ENCODE data around the gene SPAG16.
A peak's percentile ranks its signal among the peaks of the same experiment; 100 is the strongest.

SPAG16 gene

DNA sequence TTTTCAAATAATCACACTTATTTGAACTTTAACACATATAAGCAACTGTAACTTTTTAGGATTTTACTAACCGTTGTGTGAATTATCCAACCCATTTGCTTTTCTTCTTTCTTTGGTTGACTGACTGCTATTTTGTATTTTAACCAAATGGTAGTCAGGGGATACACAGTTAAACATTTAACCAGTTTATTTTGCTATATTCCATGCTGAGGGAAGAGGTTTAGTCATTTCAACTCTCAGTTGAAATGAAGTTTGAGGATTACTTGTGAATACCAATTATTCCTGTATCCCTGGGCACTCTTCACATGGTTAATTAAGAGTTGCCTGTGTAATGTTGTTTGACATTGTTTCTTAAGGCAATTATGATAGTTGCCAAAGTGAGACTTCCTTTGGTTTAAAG is 1.9 kb downstream of the SPAG16 start:
- no peak overlapping the region for H3K4me3 ChIP-seq (ENCODE audit: low read depth, low read length)
- no peak for DNase-seq (ENCODE audit: low read depth, low spot score)
- ChIA-PET POLR2A (no interaction called here), CTCF (no interaction called here)
- TF ChIP-seq, protein P1, sequence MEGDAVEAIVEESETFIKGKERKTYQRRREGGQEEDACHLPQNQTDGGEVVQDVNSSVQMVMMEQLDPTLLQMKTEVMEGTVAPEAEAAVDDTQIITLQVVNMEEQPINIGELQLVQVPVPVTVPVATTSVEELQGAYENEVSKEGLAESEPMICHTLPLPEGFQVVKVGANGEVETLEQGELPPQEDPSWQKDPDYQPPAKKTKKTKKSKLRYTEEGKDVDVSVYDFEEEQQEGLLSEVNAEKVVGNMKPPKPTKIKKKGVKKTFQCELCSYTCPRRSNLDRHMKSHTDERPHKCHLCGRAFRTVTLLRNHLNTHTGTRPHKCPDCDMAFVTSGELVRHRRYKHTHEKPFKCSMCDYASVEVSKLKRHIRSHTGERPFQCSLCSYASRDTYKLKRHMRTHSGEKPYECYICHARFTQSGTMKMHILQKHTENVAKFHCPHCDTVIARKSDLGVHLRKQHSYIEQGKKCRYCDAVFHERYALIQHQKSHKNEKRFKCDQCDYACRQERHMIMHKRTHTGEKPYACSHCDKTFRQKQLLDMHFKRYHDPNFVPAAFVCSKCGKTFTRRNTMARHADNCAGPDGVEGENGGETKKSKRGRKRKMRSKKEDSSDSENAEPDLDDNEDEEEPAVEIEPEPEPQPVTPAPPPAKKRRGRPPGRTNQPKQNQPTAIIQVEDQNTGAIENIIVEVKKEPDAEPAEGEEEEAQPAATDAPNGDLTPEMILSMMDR (IDR thresholded peaks at IDR 0.05; ENCODE audit: insufficient read depth, low read length, missing control alignments), result no peak

DNA sequence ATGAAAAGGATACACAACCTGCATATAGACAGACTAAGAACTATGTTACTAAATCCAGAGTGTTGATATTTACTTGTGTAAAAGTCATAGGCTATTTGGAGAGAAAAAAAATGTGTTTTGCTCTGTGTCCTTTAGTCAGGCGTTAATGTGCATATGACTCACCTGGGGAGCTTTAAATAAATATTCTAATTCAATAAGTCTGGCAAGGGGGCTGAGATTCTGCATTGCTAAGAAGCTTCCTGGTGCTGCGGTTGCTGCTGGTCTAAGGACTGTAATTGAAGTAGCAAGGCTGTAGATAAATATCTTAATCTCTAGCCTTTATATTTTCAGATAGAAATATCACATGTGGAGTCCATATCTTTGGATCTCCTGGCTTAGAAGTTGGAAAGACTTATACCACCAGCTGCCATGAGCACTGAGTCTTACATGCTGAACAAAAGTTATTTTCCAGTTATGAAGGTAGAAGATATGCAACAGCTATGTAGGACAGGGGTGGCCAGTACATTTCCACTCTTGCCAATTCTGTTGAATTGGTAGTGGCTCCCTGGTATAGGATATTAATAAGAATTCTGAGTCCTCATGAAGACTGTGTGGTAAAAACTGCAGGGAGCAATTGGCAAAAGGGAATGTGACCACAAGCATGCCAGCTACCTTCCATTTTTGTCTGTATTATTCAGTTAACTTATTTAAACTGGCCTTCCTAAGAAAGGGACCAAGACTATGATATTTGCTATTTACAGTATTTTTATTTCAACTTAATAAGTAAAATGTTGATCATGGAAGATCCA is 4.8 kb downstream of the SPAG16 start:
- DNase-seq (ENCODE audit: low read depth, low spot score), result no peak
- ChIA-PET CTCF (interaction anchor here (0.7 kb wide), 1 partner anchor 102 kb away, joined by 3 read pairs; no protein-coding TSS in a partner anchor), POLR2A (no interaction called here)
- TF ChIP-seq, protein P1 (IDR thresholded peaks at IDR 0.05; ENCODE audit: insufficient read depth, low read length, missing control alignments), result no peak
- H3K4me3 ChIP-seq (ENCODE audit: low read depth, low read length), result no peak overlapping the region

DNA sequence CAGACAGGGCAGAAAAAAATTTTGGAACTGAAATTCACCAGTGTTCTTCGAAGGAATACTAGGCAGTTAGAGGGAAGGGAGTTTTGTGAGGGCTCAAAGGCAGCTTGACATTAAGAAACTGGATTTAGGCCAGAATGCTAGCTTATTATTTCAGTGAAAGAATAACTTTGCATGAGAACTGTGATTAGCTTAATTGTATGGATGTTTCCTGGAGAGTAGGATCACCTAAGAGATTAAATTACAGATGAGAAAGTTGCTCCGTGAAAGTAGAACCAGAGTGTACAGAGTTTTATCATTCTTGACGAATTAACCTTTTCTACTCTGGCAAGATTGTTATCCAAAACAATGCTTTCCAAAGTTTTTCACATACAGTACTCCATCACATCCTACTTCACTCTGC is 6.2 kb downstream of the SPAG16 start:
- CTCF ChIA-PET, result no interaction called here
- no peak overlapping the region for H3K4me3 ChIP-seq (ENCODE audit: low read depth, low read length)
- POLR2A ChIA-PET, result no interaction called here
- TF ChIP-seq, protein P1 (IDR thresholded peaks at IDR 0.05; ENCODE audit: insufficient read depth, low read length, missing control alignments), result no peak
- no peak for DNase-seq (ENCODE audit: low read depth, low spot score)

DNA sequence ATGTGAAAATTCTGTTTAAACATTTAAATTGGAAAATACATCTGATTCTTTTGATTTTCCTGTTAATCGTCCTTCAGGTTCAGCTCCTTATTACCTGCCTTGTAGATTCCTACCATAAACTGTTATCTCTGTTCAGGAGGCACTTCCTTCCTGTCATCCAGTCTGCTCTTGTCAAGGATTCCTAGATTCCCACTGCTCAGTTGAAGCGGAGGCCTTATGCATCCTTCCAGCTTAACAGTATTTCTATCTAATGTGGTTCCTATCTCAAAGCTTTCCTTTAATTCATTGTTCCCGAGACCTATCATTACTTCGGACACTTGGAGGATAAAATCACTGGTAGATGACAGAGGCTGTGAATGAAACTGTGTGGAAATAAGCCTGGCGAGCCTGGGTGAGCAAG is 12.0 kb downstream of the SPAG16 start:
- TF ChIP-seq, protein P1 (IDR thresholded peaks at IDR 0.05; ENCODE audit: insufficient read depth, low read length, missing control alignments), result no peak
- DNase-seq (ENCODE audit: low read depth, low spot score), result no peak
- POLR2A ChIA-PET, result no interaction called here
- CTCF ChIA-PET, result no interaction called here
- H3K4me3 ChIP-seq (ENCODE audit: low read depth, low read length), result no peak overlapping the region

DNA sequence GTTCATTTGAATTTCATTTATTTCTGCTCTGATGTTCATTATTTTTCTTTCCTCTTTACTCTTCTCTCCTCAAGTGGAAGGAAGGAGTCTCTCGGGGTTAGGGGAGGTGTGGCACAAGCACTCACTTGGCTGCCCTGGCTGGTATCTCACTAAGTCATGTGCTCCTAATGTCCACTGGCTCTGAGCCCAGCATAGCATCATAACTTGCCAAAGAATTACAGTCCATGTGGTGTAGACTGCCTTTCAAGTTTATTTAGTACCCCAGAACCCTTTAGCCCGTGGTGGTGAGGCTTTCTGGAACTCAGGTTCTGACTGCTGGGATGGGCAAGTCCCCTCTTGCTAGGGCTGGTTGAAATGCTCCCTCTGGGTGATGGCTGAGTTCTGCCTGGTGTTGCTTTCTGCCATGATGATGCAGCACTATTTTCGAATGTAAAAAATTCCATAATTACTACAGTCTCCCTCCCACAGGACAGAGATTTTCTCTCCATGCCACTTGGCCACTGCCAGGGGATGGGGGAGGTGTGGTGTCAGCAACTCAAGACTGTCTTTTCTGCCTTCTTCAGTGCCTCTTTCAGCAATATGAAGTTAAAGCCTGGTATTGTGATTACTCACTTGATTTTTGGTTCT is 22.2 kb downstream of the SPAG16 start:
- CTCF ChIA-PET, result no interaction called here
- POLR2A ChIA-PET, result no interaction called here
- no peak overlapping the region for H3K4me3 ChIP-seq (ENCODE audit: low read depth, low read length)
- DNase-seq (ENCODE audit: low read depth, low spot score), result peak; percentile 45
- TF ChIP-seq, protein P1 (IDR thresholded peaks at IDR 0.05; ENCODE audit: insufficient read depth, low read length, missing control alignments), result no peak

DNA sequence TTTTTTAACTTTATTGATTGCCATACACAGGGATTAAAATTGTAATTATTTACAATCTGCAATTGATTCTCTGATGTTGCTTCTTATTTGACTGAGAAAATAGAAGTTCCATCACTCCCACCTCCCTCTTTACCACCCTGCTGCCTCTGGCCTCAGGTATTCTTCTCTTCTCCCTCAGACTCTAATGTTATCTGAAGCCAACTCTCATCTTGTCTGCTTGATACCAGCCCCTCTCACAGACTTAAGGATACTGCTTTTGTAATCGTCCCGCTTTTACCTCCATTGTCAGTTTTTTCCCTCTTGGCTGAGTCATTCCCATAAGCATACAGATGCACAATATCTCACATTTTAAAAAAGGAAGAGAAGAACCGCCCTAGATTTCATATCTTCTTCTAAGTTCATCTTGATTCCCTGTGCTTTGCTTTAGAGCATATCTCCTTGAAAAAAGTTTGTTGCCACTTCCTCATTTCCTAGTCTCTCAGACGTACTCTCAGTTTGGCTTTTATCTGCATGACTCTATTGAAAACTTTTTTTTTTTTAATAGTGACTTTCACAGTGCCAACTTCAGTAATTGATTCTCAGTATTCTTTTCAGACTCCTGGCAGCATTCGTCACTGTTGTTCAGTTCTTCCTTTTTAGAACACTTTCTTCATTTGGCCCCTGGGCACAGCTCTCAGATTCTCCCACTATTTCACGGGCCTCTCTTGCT is 31.1 kb downstream of the SPAG16 start:
- TF ChIP-seq, protein P1 (IDR thresholded peaks at IDR 0.05; ENCODE audit: insufficient read depth, low read length, missing control alignments), result no peak
- ChIA-PET POLR2A (no interaction called here), CTCF (no interaction called here)
- no peak overlapping the region for H3K4me3 ChIP-seq (ENCODE audit: low read depth, low read length)
- no peak for DNase-seq (ENCODE audit: low read depth, low spot score)
